Immature natural killer cell (primary cell): ENCODE data around the gene ZNF562. TPM values are rescaled to one million over a fixed set of nuclear protein-coding genes. Genes with fewer than 3 reads are reported as not detected.
"Not testable (repeated sequence)": the region's sequence is repeated elsewhere in the genome, so short reads cannot be mapped to it uniquely, and the experiment has no call there.

Experiments
- DNase-seq, 3 donors: peaks; one replicate each; pipeline ENCODE4 v3.0.0; 2022; ENCODE audit warnings: mixed read lengths in 1 of 3
- H3K27ac Mint-ChIP-seq, 6 donors: one replicate each; pipeline ENCODE4 v1.8.0; 2020; ENCODE audit warnings: mixed read lengths in 6 of 6, mild to moderate bottlenecking in 5 of 6, inconsistent platforms in 4 of 6, moderate library complexity in 3 of 6
- H3K27me3 Mint-ChIP-seq, 3 donors: one replicate each; pipeline ENCODE4 v1.8.0; 2020 to 2021; ENCODE audit warnings: low read depth in 3 of 3, mild to moderate bottlenecking in 3 of 3, mixed read lengths in 3 of 3, moderate library complexity in 3 of 3, inconsistent platforms in 1 of 3
- H3K36me3 Mint-ChIP-seq, 3 donors: one replicate each; pipeline ENCODE4 v1.8.0; 2020; ENCODE audit warnings: mixed read lengths in 3 of 3, inconsistent platforms in 2 of 3, mild to moderate bottlenecking in 2 of 3
- H3K4me1 Mint-ChIP-seq, 2 donors: one replicate each; pipeline ENCODE4 v1.8.0; 2020; ENCODE audit warnings: inconsistent platforms in 2 of 2, mild to moderate bottlenecking in 2 of 2, mixed read lengths in 2 of 2, moderate library complexity in 1 of 2
- H3K4me3 Mint-ChIP-seq, 5 donors: one replicate each; pipeline ENCODE4 v1.8.0; 2020; ENCODE audit warnings: mild to moderate bottlenecking in 5 of 5, mixed read lengths in 5 of 5, inconsistent platforms in 3 of 5, moderate library complexity in 3 of 5
- H3K9me3 Mint-ChIP-seq, 6 donors: one replicate each; pipeline ENCODE4 v1.8.0; 2020; ENCODE audit warnings: mild to moderate bottlenecking in 6 of 6, mixed read lengths in 6 of 6, inconsistent platforms in 4 of 6, moderate library complexity in 3 of 6
- polyA plus RNA-seq, 3 donors: library from polyadenylated mRNA; unstranded; fragments of 300-500 nt; fragmentation: Illumina TruSeq; gene quantifications; one replicate each; pipeline ENCODE4 v1.2.3, GENCODE V29; 2021

Gene ZNF562
- polyA plus RNA-seq, 3 donors from 2014 or later: 3.4 to 5.5 (median 4.7) TPM

GRCh38 chr19:9672893-9673292, 2.0 kb downstream of the ZNF562 start:
- Mint-ChIP-seq H3K9me3 (peaks cover 9 to 20% (median 13%) of the 10 kb centered on the region in 6 donors), H3K27ac (peak overlapping the region in 4 of 6 donors; percentile 23 to 81 (median 73)), H3K27me3 (peaks cover 6 to 16% (median 12%) of the 10 kb centered on the region in 3 donors), H3K36me3 (peaks cover 27 to 36% (median 35%) of the 10 kb centered on the region in 3 donors), H3K4me3 (peak overlapping the region; percentile 26 to 64 (median 56)), H3K4me1 (peaks cover 46 to 64% of the 10 kb centered on the region in 2 donors)
- DNase-seq: no peak

GRCh38 chr19:9671655-9672054, 3.2 kb downstream of the ZNF562 start:
- no peak for DNase-seq
- H3K27me3 Mint-ChIP-seq: peaks cover 6 to 16% (median 12%) of the 10 kb centered on the region in 3 donors
- H3K27ac Mint-ChIP-seq: peak overlapping the region in 1 of 6 donors; percentile 18
- H3K4me1 Mint-ChIP-seq: peaks cover 50 to 77% of the 10 kb centered on the region in 2 donors
- no peak overlapping the region for H3K4me3 Mint-ChIP-seq
- H3K36me3 Mint-ChIP-seq: peaks cover 32 to 48% (median 46%) of the 10 kb centered on the region in 3 donors
- peaks cover 9 to 20% (median 13%) of the 10 kb centered on the region in 6 donors for H3K9me3 Mint-ChIP-seq

- Mint-ChIP-seq H3K4me1 (peaks cover 44 to 79% of the 10 kb centered on the region in 2 donors), H3K9me3 (peaks cover 4 to 13% (median 8%) of the 10 kb centered on the region in 6 donors), H3K27me3 (peaks cover 0 to 2% (median 0%) of the 10 kb centered on the region in 3 donors), H3K36me3 (peaks cover 35 to 46% (median 45%) of the 10 kb centered on the region in 3 donors), H3K27ac (peak overlapping the region in 1 of 6 donors; percentile 5), H3K4me3 (no peak overlapping the region)
- no peak for DNase-seq
Observed at GRCh38 chr19:9668544-9668943, 6.4 kb downstream of the ZNF562 start.

- H3K27ac Mint-ChIP-seq: no peak overlapping the region
- peaks cover 33 to 44% (median 43%) of the 10 kb centered on the region in 3 donors for H3K36me3 Mint-ChIP-seq
- no peak for DNase-seq
- peaks cover 0 to 4% (median 0%) of the 10 kb centered on the region in 3 donors for H3K27me3 Mint-ChIP-seq
- H3K9me3 Mint-ChIP-seq: peaks cover 2 to 11% (median 6%) of the 10 kb centered on the region in 6 donors
- H3K4me1 Mint-ChIP-seq: peaks cover 44 to 83% of the 10 kb centered on the region in 2 donors
- H3K4me3 Mint-ChIP-seq: no peak overlapping the region
Observed at GRCh38 chr19:9667898-9668297, 7.0 kb downstream of the ZNF562 start.

- peaks cover 0 to 2% (median 0%) of the 10 kb centered on the region in 3 donors for H3K27me3 Mint-ChIP-seq
- DNase-seq: no peak
- peaks cover 16 to 30% (median 17%) of the 10 kb centered on the region in 3 donors for H3K36me3 Mint-ChIP-seq
- peaks cover 0 to under 1% (median 0%) of the 10 kb centered on the region in 6 donors for H3K9me3 Mint-ChIP-seq
- no peak overlapping the region for H3K27ac Mint-ChIP-seq
- no peak overlapping the region for H3K4me3 Mint-ChIP-seq
- peaks cover 10 to 30% of the 10 kb centered on the region in 2 donors for H3K4me1 Mint-ChIP-seq
Observed at GRCh38 chr19:9658769-9659168, 16.1 kb downstream of the ZNF562 start.

GRCh38 chr19:9653066-9653555, 21.8 kb downstream of the ZNF562 start:
- not testable (repeated sequence) for H3K27ac Mint-ChIP-seq, H3K4me3 Mint-ChIP-seq, DNase-seq, H3K27me3 Mint-ChIP-seq
- Mint-ChIP-seq H3K9me3 (peaks cover 7 to 22% (median 20%) of the 10 kb centered on the region in 6 donors), H3K36me3 (peaks cover 54 to 63% (median 55%) of the 10 kb centered on the region in 3 donors), H3K4me1 (peaks cover 15 to 24% of the 10 kb centered on the region in 2 donors)

GRCh38 chr19:9651464-9651863, 23.4 kb downstream of the ZNF562 start:
- H3K36me3 Mint-ChIP-seq: peaks cover 50 to 58% (median 51%) of the 10 kb centered on the region in 3 donors
- not testable (repeated sequence) for H3K27ac Mint-ChIP-seq, DNase-seq, H3K27me3 Mint-ChIP-seq, H3K4me3 Mint-ChIP-seq
- peaks cover 15 to 24% of the 10 kb centered on the region in 2 donors for H3K4me1 Mint-ChIP-seq
- peaks cover 7 to 22% (median 20%) of the 10 kb centered on the region in 6 donors for H3K9me3 Mint-ChIP-seq

- peak overlapping the region in 2 of 5 donors; percentile 2 to 60 for H3K4me3 Mint-ChIP-seq
- peaks cover 0 to 3% (median 1%) of the 10 kb centered on the region in 3 donors for H3K27me3 Mint-ChIP-seq
- H3K36me3 Mint-ChIP-seq: peaks cover 48 to 50% (median 49%) of the 10 kb centered on the region in 3 donors
- peaks cover 15 to 24% of the 10 kb centered on the region in 2 donors for H3K4me1 Mint-ChIP-seq
- peak in 1 of 3 donors; percentile 11 for DNase-seq
- peak overlapping the region in 4 of 6 donors; percentile 5 to 76 (median 66) for H3K27ac Mint-ChIP-seq
- peaks cover 7 to 22% (median 20%) of the 10 kb centered on the region in 6 donors for H3K9me3 Mint-ChIP-seq
Observed at GRCh38 chr19:9650345-9650744, 24.6 kb downstream of the ZNF562 start.

GRCh38 chr19:9645472-9645871, 29.4 kb downstream of the ZNF562 start:
- peaks cover 13 to 15% of the 10 kb centered on the region in 2 donors for H3K4me1 Mint-ChIP-seq
- peaks cover 0 to 4% (median 0%) of the 10 kb centered on the region in 3 donors for H3K27me3 Mint-ChIP-seq
- DNase-seq: no peak
- peaks cover 17 to 24% (median 19%) of the 10 kb centered on the region in 3 donors for H3K36me3 Mint-ChIP-seq
- no peak overlapping the region for H3K4me3 Mint-ChIP-seq
- no peaks in the 10 kb centered on the region for H3K9me3 Mint-ChIP-seq
- peak overlapping the region in 2 of 6 donors; percentile 34 to 37 for H3K27ac Mint-ChIP-seq

- H3K36me3 Mint-ChIP-seq: peaks cover 8 to 22% (median 15%) of the 10 kb centered on the region in 3 donors
- peak overlapping the region in 4 of 6 donors; percentile 2 to 87 (median 72) for H3K27ac Mint-ChIP-seq
Observed at GRCh38 chr19:9644472-9644871, 30.4 kb downstream of the ZNF562 start.

GRCh38 chr19:9641810-9642209, 33.1 kb downstream of the ZNF562 start:
- peak overlapping the region in 1 of 6 donors; percentile 47 for H3K27ac Mint-ChIP-seq
- peaks cover 8 to 16% (median 13%) of the 10 kb centered on the region in 3 donors for H3K36me3 Mint-ChIP-seq
- DNase-seq: no peak
- peaks cover 0 to 4% of the 10 kb centered on the region in 2 donors for H3K4me1 Mint-ChIP-seq
- no peaks in the 10 kb centered on the region for H3K9me3 Mint-ChIP-seq
- H3K27me3 Mint-ChIP-seq: peaks cover 0 to 1% (median 0%) of the 10 kb centered on the region in 3 donors
- no peak overlapping the region for H3K4me3 Mint-ChIP-seq

More at GRCh38 chr19:9644472-9644871, 30.4 kb downstream of the ZNF562 start:
- Mint-ChIP-seq H3K27me3 (peaks cover 0 to 2% (median 0%) of the 10 kb centered on the region in 3 donors), H3K4me3 (no peak overlapping the region), H3K9me3 (no peaks in the 10 kb centered on the region), H3K4me1 (peaks cover 5 to 8% of the 10 kb centered on the region in 2 donors)
- no peak for DNase-seq

- Mint-ChIP-seq H3K27me3 (peaks cover 0 to 1% (median 0%) of the 10 kb centered on the region in 3 donors), H3K27ac (peak overlapping the region in 1 of 6 donors; percentile 47), H3K36me3 (peaks cover 8 to 16% (median 13%) of the 10 kb centered on the region in 3 donors), H3K4me3 (no peak overlapping the region), H3K9me3 (no peaks in the 10 kb centered on the region), H3K4me1 (peaks cover 0 to 4% of the 10 kb centered on the region in 2 donors)
- no peak for DNase-seq
Observed at GRCh38 chr19:9640956-9641355, 33.9 kb downstream of the ZNF562 start.

GRCh38 chr19:9636018-9636417, 38.9 kb downstream of the ZNF562 start:
- H3K36me3 Mint-ChIP-seq: peaks cover 19 to 26% (median 19%) of the 10 kb centered on the region in 3 donors
- no peaks in the 10 kb centered on the region for H3K4me1 Mint-ChIP-seq
- no peak for DNase-seq
- H3K27me3 Mint-ChIP-seq: peaks cover 0 to 2% (median 0%) of the 10 kb centered on the region in 3 donors
- H3K9me3 Mint-ChIP-seq: no peaks in the 10 kb centered on the region
- H3K27ac Mint-ChIP-seq: no peak overlapping the region
- no peak overlapping the region for H3K4me3 Mint-ChIP-seq

- Mint-ChIP-seq H3K9me3 (no peaks in the 10 kb centered on the region), H3K4me1 (no peaks in the 10 kb centered on the region), H3K27me3 (peaks cover 0 to 2% (median 0%) of the 10 kb centered on the region in 3 donors), H3K36me3 (peaks cover 8 to 13% (median 12%) of the 10 kb centered on the region in 3 donors), H3K4me3 (no peak overlapping the region), H3K27ac (no peak overlapping the region)
- no peak for DNase-seq
Observed at GRCh38 chr19:9627856-9628255, 47.0 kb downstream of the ZNF562 start.
